GM12864 (cell line): Measurements from ENCODE around the gene CCDC191.
A peak's percentile ranks its signal among the peaks of the same experiment; 100 is the strongest.

ENCODE experiments used
- DNase-seq: peaks from one replicate; pipeline ENCODE4 v3.0.0-alpha.2; 2011; ENCODE audit warnings: low read depth
- H3K4me3 ChIP-seq: 2 replicates; pipeline ENCODE4 v1.5.1; 2011; ENCODE audit warnings: mild to moderate bottlenecking, low read depth, low read length, control low read depth
- CTCF ChIP-seq: IDR thresholded peaks from 2 replicates; pipeline ENCODE4 v1.5.1; 2011; ENCODE audit warnings: low read depth, mild to moderate bottlenecking, moderate library complexity, low read length, control low read depth, inconsistent platforms; ENCODE audit errors: missing control alignments

CCDC191 gene

GRCh38 chr3:114060906-114061655 is 4.8 kb upstream of the CCDC191 start:
- H3K4me3 ChIP-seq, result no peak overlapping the region
- DNase-seq, result no peak
- no peak for TF ChIP-seq CTCF

- DNase-seq, result no peak
- TF ChIP-seq CTCF, result no peak
- no peak overlapping the region for H3K4me3 ChIP-seq
Observed at GRCh38 chr3:114058646-114059045, 2.3 kb upstream of the CCDC191 start.

GRCh38 chr3:114057011-114057347 is 653 bp upstream of the CCDC191 start:
- H3K4me3 ChIP-seq, result peak overlapping the region; percentile 71
- no peak for DNase-seq
- no peak for TF ChIP-seq CTCF

GRCh38 chr3:114052216-114052615 is 4.1 kb downstream of the CCDC191 start:
- no peak overlapping the region for H3K4me3 ChIP-seq
- no peak for TF ChIP-seq CTCF
- no peak for DNase-seq

GRCh38 chr3:114043205-114043604 is 13.1 kb downstream of the CCDC191 start:
- DNase-seq, result no peak
- TF ChIP-seq CTCF, result no peak
- no peak overlapping the region for H3K4me3 ChIP-seq

GRCh38 chr3:114035896-114036295 is 20.4 kb downstream of the CCDC191 start:
- TF ChIP-seq CTCF, result no peak
- DNase-seq, result no peak
- H3K4me3 ChIP-seq, result no peak overlapping the region
